ENCODE measurements around the gene FAM98A. TPM values are rescaled to one million over a fixed set of nuclear protein-coding genes. Genes with fewer than 3 reads are reported as not detected.

The FAM98A gene
- total RNA-seq, 4 donors from 2014 or later = 21.2 to 50.5 (median 26.3) TPM

GRCh38 chr2:33581872-33582271, 17.2 kb downstream of the FAM98A start:
- WGBS, 2 donors = 74 to 81% methylated on average over 5 of the region's 5 CpGs
- intact Hi-C loops (cut with DNase I; ENCODE audit: low total_unique reads) = no loop called here
- no peak for TF ChIP-seq POLR2A (IDR thresholded peaks at IDR 0.05)
- TF ChIP-seq CTCF (IDR thresholded peaks at IDR 0.05) = no peak
- H3K4me3 ChIP-seq (ENCODE audit: low read depth, poor library complexity, severe bottlenecking) = no peak overlapping the region
- DNase-seq (ENCODE audit: low spot score in 2 of 2) = no peak

GRCh38 chr2:33579227-33579626, 19.9 kb downstream of the FAM98A start:
- TF ChIP-seq POLR2A (IDR thresholded peaks at IDR 0.05) (no peak), CTCF (IDR thresholded peaks at IDR 0.05) (no peak)
- no peak overlapping the region for H3K4me3 ChIP-seq (ENCODE audit: low read depth, poor library complexity, severe bottlenecking)
- DNase-seq (ENCODE audit: low spot score in 2 of 2) = no peak
- 72 to 88% methylated on average over 5 of the region's 5 CpGs for WGBS, 2 donors
- intact Hi-C loops (cut with DNase I; ENCODE audit: low total_unique reads) = no loop called here

- no peak for DNase-seq (ENCODE audit: low spot score in 2 of 2)
- H3K4me3 ChIP-seq (ENCODE audit: low read depth, poor library complexity, severe bottlenecking) = no peak overlapping the region
- TF ChIP-seq POLR2A (IDR thresholded peaks at IDR 0.05) (no peak), CTCF (IDR thresholded peaks at IDR 0.05) (no peak)
- intact Hi-C loops (cut with DNase I; ENCODE audit: low total_unique reads) = no loop called here
- WGBS, 2 donors = 33 to 49% methylated on average over 2 of the region's 2 CpGs
Observed at GRCh38 chr2:33577668-33578067, 21.4 kb downstream of the FAM98A start.

GRCh38 chr2:33577084-33577483, 22.0 kb downstream of the FAM98A start:
- intact Hi-C loops (cut with DNase I; ENCODE audit: low total_unique reads) = no loop called here
- H3K4me3 ChIP-seq (ENCODE audit: low read depth, poor library complexity, severe bottlenecking) = no peak overlapping the region
- TF ChIP-seq CTCF (IDR thresholded peaks at IDR 0.05) (no peak), POLR2A (IDR thresholded peaks at IDR 0.05) (no peak)
- WGBS, 2 donors = 83 to 89% methylated on average over 8 of the region's 8 CpGs
- no peak for DNase-seq (ENCODE audit: low spot score in 2 of 2)

GRCh38 chr2:33573657-33574056, 25.4 kb downstream of the FAM98A start:
- WGBS, 2 donors = 94% methylated on average over 6 of the region's 6 CpGs
- intact Hi-C loops (cut with DNase I; ENCODE audit: low total_unique reads) = no loop called here
- no peak for DNase-seq (ENCODE audit: low spot score in 2 of 2)
- no peak overlapping the region for H3K4me3 ChIP-seq (ENCODE audit: low read depth, poor library complexity, severe bottlenecking)
- TF ChIP-seq CTCF (IDR thresholded peaks at IDR 0.05) (no peak), POLR2A (IDR thresholded peaks at IDR 0.05) (no peak)

GRCh38 chr2:33570681-33571080, 28.4 kb downstream of the FAM98A start:
- DNase-seq (ENCODE audit: low spot score in 2 of 2) = no peak
- H3K4me3 ChIP-seq (ENCODE audit: low read depth, poor library complexity, severe bottlenecking) = no peak overlapping the region
- no peak for TF ChIP-seq CTCF (IDR thresholded peaks at IDR 0.05)
- TF ChIP-seq POLR2A (IDR thresholded peaks at IDR 0.05) = no peak
- intact Hi-C loops (cut with DNase I; ENCODE audit: low total_unique reads) = no loop called here
- WGBS, 2 donors = 68 to 79% methylated on average over 2 of the region's 2 CpGs
